LNCAP (cell line): ENCODE measurements around the gene CD40.

ENCODE experiments used
- CTCF ChIP-seq: fragments of 450-650 bp; IDR thresholded peaks from 2 replicates; pipeline ENCODE4 v1.5.1; 2017; ENCODE audit warnings: mild to moderate bottlenecking

CD40 gene

DNA sequence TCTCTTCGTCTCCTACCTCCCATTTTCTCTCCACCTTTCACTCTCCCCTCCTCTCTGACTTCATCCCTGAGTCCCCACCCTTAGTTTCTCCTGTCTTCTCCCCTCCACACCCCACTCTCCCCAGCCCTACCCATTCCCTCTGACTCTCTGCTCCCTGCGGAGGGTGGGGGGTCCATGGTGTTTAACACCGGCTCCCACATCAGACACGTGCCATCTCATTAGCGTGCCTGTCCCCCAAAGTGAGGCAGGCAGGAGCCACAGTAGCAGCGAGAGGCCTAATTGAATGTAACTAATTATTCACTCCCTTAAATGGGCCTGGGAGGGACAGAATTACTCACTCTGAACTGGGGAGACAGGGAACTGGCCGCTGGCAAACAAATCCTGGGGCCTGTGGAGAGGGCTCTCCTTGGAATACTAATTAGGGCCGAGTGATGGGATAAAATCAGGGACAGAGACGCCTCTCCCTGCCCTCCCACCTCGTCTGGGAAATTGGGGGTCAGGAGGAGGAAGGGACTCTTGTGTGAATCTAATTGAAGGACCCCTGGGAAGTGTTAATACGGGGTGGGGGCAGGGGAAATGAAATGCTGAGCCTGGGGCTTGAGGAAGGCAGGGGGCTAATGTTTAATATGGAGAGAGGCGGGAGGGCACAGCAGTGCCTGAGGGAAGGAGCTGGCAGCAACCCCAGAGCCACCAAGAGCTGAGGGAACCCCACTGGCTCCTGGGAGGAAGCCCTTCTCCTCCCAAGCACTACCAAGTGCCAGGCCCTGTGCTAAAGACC lies 17.9 kb downstream of the CD40 start:
- no peak for TF ChIP-seq CTCF

- no peak for TF ChIP-seq CTCF
Observed at GRCh38 chr20:46137816-46138215, 19.7 kb downstream of the CD40 start.

- no peak for TF ChIP-seq CTCF
Observed at GRCh38 chr20:46139266-46139889, 21.3 kb downstream of the CD40 start.

GRCh38 chr20:46139908-46140482 lies 21.9 kb downstream of the CD40 start:
- no peak for TF ChIP-seq CTCF

DNA sequence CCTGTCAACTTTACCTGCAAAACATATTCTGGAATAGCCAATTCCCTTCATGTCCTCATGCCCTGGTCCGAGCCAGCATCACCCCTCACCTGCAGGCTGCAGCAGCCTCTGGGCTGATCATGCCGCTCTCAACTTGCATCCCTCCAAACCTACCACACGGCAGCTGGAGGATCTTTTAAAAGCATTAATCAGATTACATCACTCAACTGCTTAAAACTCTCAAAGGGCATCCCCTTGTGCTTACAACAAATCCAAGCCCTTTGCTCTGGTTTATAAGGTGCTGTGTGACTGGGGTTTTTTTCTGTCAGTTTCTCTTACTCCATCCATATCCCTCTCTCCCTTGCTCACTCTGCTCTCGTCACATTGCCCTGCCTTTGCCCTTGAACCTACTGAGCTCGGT lies 24.0 kb downstream of the CD40 start:
- TF ChIP-seq CTCF = no peak

DNA sequence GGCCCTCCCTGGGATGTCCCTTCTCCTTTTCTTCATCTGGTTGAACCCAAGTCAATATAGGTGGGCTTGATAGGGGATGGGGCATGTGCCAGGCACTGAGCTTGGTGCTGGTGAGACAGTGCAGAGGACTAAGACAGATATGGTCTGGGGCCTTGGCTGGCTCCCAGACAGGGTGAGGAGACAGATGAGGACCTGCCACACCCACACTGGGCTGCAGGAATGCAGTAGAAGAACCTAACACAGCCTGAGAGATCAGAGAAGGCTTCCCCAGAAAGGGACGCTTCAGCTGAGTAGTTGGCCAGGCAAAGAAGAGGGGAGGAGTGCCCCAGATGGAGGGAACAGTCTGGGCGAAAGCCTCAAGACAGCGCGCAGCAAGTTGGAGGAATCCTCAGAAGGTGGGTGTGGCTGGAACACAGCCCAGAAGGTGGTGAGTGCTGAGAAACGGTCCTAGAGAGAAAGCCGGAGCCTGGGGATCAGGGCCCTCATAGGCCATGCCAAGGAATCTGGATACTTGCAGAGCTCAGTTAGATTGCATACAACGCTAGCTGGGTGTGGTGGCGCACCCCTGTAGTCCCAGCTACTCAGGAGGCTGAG lies 26.4 kb downstream of the CD40 start:
- no peak for TF ChIP-seq CTCF

GRCh38 chr20:46145713-46146112 lies 27.6 kb downstream of the CD40 start:
- TF ChIP-seq CTCF = no peak
